Activated T-helper 1 cell treated with anti-CD3 and anti-CD28 coated beads, Interleukin-12 subunit alpha, Interleukin-12 subunit beta, Interleukin-2, Interleukin-4 antibody, amounts not matched to agents 30 ng/mL and 10 ng/mL and 1 ng/mL, durations not matched to agents 14 hours and 24 hours and 36 hours (primary cell): Measurements from ENCODE around the gene PCDHAC1. TPM values are rescaled to one million over a fixed set of nuclear protein-coding genes. Genes with fewer than 3 reads are reported as not detected.

ENCODE experiments used
- DNase-seq: peaks from one replicate; pipeline ENCODE4 v3.0.0; 2021; ENCODE audit warnings: low spot score
- H3K27ac Mint-ChIP-seq: one replicate; pipeline ENCODE4 v1.8.0; 2021; ENCODE audit warnings: mild to moderate bottlenecking, mixed read lengths
- H3K27me3 Mint-ChIP-seq: one replicate; pipeline ENCODE4 v1.8.0; 2022; ENCODE audit warnings: mild to moderate bottlenecking, moderate library complexity, mixed read lengths; ENCODE audit not compliant: insufficient read depth
- H3K36me3 Mint-ChIP-seq: one replicate; pipeline ENCODE4 v1.8.0; 2021; ENCODE audit warnings: low read depth, mixed read lengths
- H3K4me1 Mint-ChIP-seq: one replicate; pipeline ENCODE4 v1.8.0; 2021; ENCODE audit warnings: low read depth, mixed read lengths
- H3K4me3 Mint-ChIP-seq: one replicate; pipeline ENCODE4 v1.8.0; 2021; ENCODE audit warnings: mild to moderate bottlenecking, moderate library complexity, mixed read lengths
- H3K9me3 Mint-ChIP-seq: one replicate; pipeline ENCODE4 v1.8.0; 2021; ENCODE audit warnings: mixed read lengths
- intact Hi-C: fragments of 100-400 bp; cut with micrococcal nuclease; formaldehyde crosslinking; loops from one replicate; pipeline ENCODE4 v1.15.1; 2024
- total RNA-seq: library from RNA; stranded (reverse); gene quantifications from 2 replicates; pipeline ENCODE4 v1.2.3, GENCODE V29; 2022

PCDHAC1 gene
- total RNA-seq, 1 donor from 2014 or later: not detected

- no peaks in the 10 kb centered on the region for H3K4me1 Mint-ChIP-seq
- no peaks in the 10 kb centered on the region for H3K27me3 Mint-ChIP-seq
- no peaks in the 10 kb centered on the region for H3K9me3 Mint-ChIP-seq
- H3K4me3 Mint-ChIP-seq: no peak overlapping the region
- H3K27ac Mint-ChIP-seq: no peak overlapping the region
- H3K36me3 Mint-ChIP-seq: no peaks in the 10 kb centered on the region
- intact Hi-C loops: no loop called here
- DNase-seq: no peak
These were observed 9.0 kb downstream of the PCDHAC1 start for GRCh38 chr5:140934964-140935606.

GRCh38 chr5:140946578-140946977 is 20.5 kb downstream of the PCDHAC1 start:
- DNase-seq: no peak
- intact Hi-C loops: no loop called here

GRCh38 chr5:140951636-140952035 is 25.5 kb downstream of the PCDHAC1 start:
- no peak for DNase-seq
- no peak overlapping the region for H3K4me3 Mint-ChIP-seq
- intact Hi-C loops: no loop called here
- no peaks in the 10 kb centered on the region for H3K36me3 Mint-ChIP-seq
- no peaks in the 10 kb centered on the region for H3K27me3 Mint-ChIP-seq
- H3K9me3 Mint-ChIP-seq: peaks cover 5% of the 10 kb centered on the region
- no peak overlapping the region for H3K27ac Mint-ChIP-seq
- no peaks in the 10 kb centered on the region for H3K4me1 Mint-ChIP-seq

More at GRCh38 chr5:140946578-140946977, 20.5 kb downstream of the PCDHAC1 start:
- Mint-ChIP-seq H3K9me3 (peaks cover 25% of the 10 kb centered on the region), H3K27ac (no peak overlapping the region), H3K27me3 (no peaks in the 10 kb centered on the region), H3K4me3 (no peak overlapping the region), H3K36me3 (no peaks in the 10 kb centered on the region), H3K4me1 (no peaks in the 10 kb centered on the region)

- no peak for DNase-seq
- intact Hi-C loops: no loop called here
- no peaks in the 10 kb centered on the region for H3K4me1 Mint-ChIP-seq
- H3K27ac Mint-ChIP-seq: no peak overlapping the region
- H3K9me3 Mint-ChIP-seq: peaks cover 5% of the 10 kb centered on the region
- no peaks in the 10 kb centered on the region for H3K36me3 Mint-ChIP-seq
- no peaks in the 10 kb centered on the region for H3K27me3 Mint-ChIP-seq
- H3K4me3 Mint-ChIP-seq: no peak overlapping the region
These were observed 27.1 kb downstream of the PCDHAC1 start for GRCh38 chr5:140953234-140953633.

- Mint-ChIP-seq H3K27ac (no peak overlapping the region), H3K4me3 (no peak overlapping the region), H3K27me3 (peaks cover 18% of the 10 kb centered on the region), H3K4me1 (no peaks in the 10 kb centered on the region), H3K36me3 (no peaks in the 10 kb centered on the region), H3K9me3 (no peaks in the 10 kb centered on the region)
- no peak for DNase-seq
- intact Hi-C loops: no loop called here
These were observed 36.1 kb downstream of the PCDHAC1 start for GRCh38 chr5:140962190-140962589.

GRCh38 chr5:140964356-140964755 is 38.3 kb downstream of the PCDHAC1 start:
- Mint-ChIP-seq H3K36me3 (no peaks in the 10 kb centered on the region), H3K4me1 (no peaks in the 10 kb centered on the region), H3K27me3 (peaks cover 18% of the 10 kb centered on the region), H3K9me3 (no peaks in the 10 kb centered on the region), H3K27ac (no peak overlapping the region), H3K4me3 (no peak overlapping the region)
- no peak for DNase-seq
- intact Hi-C loops: no loop called here

GRCh38 chr5:140965905-140966292 is 39.8 kb downstream of the PCDHAC1 start:
- H3K36me3 Mint-ChIP-seq: no peaks in the 10 kb centered on the region
- no peak overlapping the region for H3K4me3 Mint-ChIP-seq

GRCh38 chr5:140966293-140967225 is 40.5 kb downstream of the PCDHAC1 start, which contains the start of gene PCDHAC2:
TSS of gene PCDHAC2 (plus strand) at chr5:140966476. CDS start at chr5:140966767, 291 bp downstream.
- intact Hi-C loops: no loop called here
- no peak within 1 kb of the TSS for H3K4me3 Mint-ChIP-seq

More at GRCh38 chr5:140965905-140966292, 39.8 kb downstream of the PCDHAC1 start:
- DNase-seq: no peak
- Mint-ChIP-seq H3K4me1 (no peaks in the 10 kb centered on the region), H3K27ac (no peak overlapping the region), H3K27me3 (peaks cover 18% of the 10 kb centered on the region), H3K9me3 (no peaks in the 10 kb centered on the region)
- intact Hi-C loops: no loop called here

GRCh38 chr5:140967226-140967893 is 41.3 kb downstream of the PCDHAC1 start:
- Mint-ChIP-seq H3K36me3 (no peaks in the 10 kb centered on the region), H3K27ac (no peak overlapping the region), H3K9me3 (no peaks in the 10 kb centered on the region), H3K4me3 (no peak overlapping the region), H3K27me3 (peaks cover 18% of the 10 kb centered on the region), H3K4me1 (no peaks in the 10 kb centered on the region)
- intact Hi-C loops: no loop called here
- no peak for DNase-seq

More at GRCh38 chr5:140966293-140967225, 40.5 kb downstream of the PCDHAC1 start, which contains the start of gene PCDHAC2:
- no peak for DNase-seq
- Mint-ChIP-seq H3K36me3 (no peaks in the 10 kb centered on the region), H3K27ac (no peak within 1 kb of the TSS), H3K9me3 (no peaks in the 10 kb centered on the region), H3K27me3 (peaks cover 18% of the 10 kb centered on the region), H3K4me1 (no peaks in the 10 kb centered on the region)

- DNase-seq: no peak
- Mint-ChIP-seq H3K27me3 (peaks cover 13% of the 10 kb centered on the region), H3K4me3 (no peak overlapping the region), H3K9me3 (no peaks in the 10 kb centered on the region), H3K27ac (no peak overlapping the region), H3K4me1 (no peaks in the 10 kb centered on the region), H3K36me3 (no peaks in the 10 kb centered on the region)
- intact Hi-C loops: no loop called here
These were observed 43.8 kb downstream of the PCDHAC1 start for GRCh38 chr5:140969880-140970279.

- Mint-ChIP-seq H3K27me3 (no peaks in the 10 kb centered on the region), H3K27ac (no peak overlapping the region), H3K36me3 (no peaks in the 10 kb centered on the region), H3K4me3 (no peak overlapping the region), H3K9me3 (no peaks in the 10 kb centered on the region), H3K4me1 (no peaks in the 10 kb centered on the region)
- intact Hi-C loops: no loop called here
- no peak for DNase-seq
These were observed 47.5 kb downstream of the PCDHAC1 start for GRCh38 chr5:140973550-140973949.

GRCh38 chr5:140977003-140977402 is 50.9 kb downstream of the PCDHAC1 start:
- Mint-ChIP-seq H3K4me3 (no peak overlapping the region), H3K4me1 (no peaks in the 10 kb centered on the region), H3K36me3 (no peaks in the 10 kb centered on the region), H3K27ac (no peak overlapping the region), H3K27me3 (no peaks in the 10 kb centered on the region), H3K9me3 (no peaks in the 10 kb centered on the region)
- no peak for DNase-seq
- intact Hi-C loops: no loop called here

GRCh38 chr5:140978260-140978659 is 52.2 kb downstream of the PCDHAC1 start:
- H3K9me3 Mint-ChIP-seq: no peaks in the 10 kb centered on the region
- intact Hi-C loops: no loop called here
- DNase-seq: no peak
- H3K36me3 Mint-ChIP-seq: no peaks in the 10 kb centered on the region
- no peaks in the 10 kb centered on the region for H3K4me1 Mint-ChIP-seq
- no peak overlapping the region for H3K4me3 Mint-ChIP-seq
- no peak overlapping the region for H3K27ac Mint-ChIP-seq
- no peaks in the 10 kb centered on the region for H3K27me3 Mint-ChIP-seq
